ENCODE measurements around the gene ZNF317.
"Not testable (repeated sequence)": the region's sequence is repeated elsewhere in the genome, so short reads cannot be mapped to it uniquely, and the experiment has no call there.

ZNF317 gene

DNA sequence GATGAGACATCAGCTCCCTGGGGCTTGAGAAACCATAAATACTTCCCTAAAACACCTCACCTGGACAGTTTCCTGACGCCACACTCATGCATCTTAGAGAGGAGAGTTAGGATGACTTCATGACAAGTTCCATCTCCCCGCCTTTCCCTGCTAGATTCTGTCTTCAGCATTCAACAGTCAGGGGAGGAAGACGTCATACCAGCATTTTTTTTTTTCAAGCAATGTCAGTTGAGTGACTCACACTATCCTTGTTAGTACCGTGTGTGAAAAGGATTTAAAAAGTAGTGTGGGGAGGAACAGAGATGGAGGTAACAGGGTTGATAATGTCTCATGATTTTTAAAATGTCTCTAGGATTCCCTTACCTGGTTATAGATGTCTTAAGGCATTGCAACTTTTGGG, 38.7 kb downstream of the ZNF317 start, which contains the start of gene OR7D2:
TSS of gene OR7D2 (plus strand) at position 79 of the 400 bp plus-strand sequence. CDS start 6,803 bp downstream, outside the sequence.
- DNase-seq: peak; percentile 21

- DNase-seq: no peak
Measured at GRCh38 chr19:9183000-9183399, 42.8 kb downstream of the ZNF317 start.

DNA sequence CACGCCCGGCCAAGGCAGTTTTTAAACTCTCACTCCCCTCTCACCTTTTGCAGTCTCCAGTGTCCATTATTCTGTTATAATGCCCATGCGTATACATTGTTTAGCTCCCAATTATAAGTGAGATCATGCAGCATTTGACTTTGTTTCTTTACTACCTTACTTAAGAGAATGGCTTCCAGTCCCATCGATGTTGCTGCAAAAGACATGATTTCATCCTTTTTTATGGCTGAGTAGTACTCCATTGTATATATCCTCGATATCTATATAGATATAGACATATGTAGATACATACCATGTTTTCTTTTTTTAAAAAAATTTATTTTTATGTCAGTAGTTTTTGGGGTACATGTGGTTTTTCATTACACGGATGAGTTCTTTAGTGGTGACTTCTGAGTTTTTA, 47.0 kb downstream of the ZNF317 start:
- DNase-seq: no peak

DNA sequence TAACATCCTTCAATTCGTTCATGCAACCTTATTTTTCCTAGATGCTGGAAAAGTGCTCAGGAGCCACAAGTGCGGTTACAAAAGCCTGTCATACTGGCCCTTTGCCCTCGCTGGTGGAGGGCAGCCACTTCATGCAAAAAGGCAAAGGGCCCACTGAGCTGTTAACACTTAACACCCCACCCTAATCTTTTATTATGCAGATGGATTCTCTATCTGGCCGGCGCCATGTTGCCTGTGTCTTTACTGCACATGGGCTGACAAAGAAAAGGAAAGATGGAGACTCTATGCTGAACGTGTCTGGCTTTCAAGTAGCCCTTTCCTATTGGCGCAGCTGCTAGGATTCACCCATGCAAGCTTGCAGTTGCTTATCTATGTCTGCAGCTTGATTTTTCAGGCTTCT, 49.3 kb downstream of the ZNF317 start:
- DNase-seq: no peak

DNA sequence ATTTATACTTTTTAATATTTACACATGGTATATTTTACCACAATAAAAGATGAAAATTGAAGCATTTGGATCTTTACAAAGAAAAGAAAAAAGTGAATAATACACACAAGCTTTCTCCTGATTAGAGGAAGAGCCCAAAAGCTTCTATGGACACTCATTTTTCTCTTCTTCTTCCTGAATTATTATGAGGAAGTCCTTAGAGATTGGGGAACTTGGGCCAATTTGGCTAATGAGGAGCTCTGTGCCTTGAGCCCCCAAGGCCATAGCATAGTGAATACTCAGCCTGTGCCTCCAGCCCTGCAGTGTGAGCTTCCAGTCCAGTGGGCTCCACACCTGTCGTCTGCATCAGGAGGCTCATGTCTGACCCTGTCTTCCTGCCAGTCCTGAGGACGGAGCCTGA, 57.8 kb downstream of the ZNF317 start:
- not testable (repeated sequence) for DNase-seq

GRCh38 chr19:9205501-9206113, 65.4 kb downstream of the ZNF317 start:
- peak; percentile 72 for DNase-seq
